ENCODE data around the gene AP2B1.

- TF ChIP-seq FOXP4 (CRISPR knock-in tag; IDR thresholded peaks at IDR 0.05) (no peak), CTCF (IDR thresholded peaks at IDR 0.05) (no peak), ATF3 (CRISPR knock-in tag; conservative IDR thresholded peaks at IDR 0.05) (no peak), ZNF512 (CRISPR knock-in tag; IDR thresholded peaks at IDR 0.05; ENCODE audit: borderline replicate concordance) (no peak), ATF6 (CRISPR knock-in tag; IDR thresholded peaks at IDR 0.05) (no peak), GABPB1 (CRISPR knock-in tag; IDR thresholded peaks at IDR 0.05) (no peak)
These were observed 186.7 kb downstream of the AP2B1 start for GRCh38 chr17:35773679-35774425.
